Naive B cell (primary cell): ENCODE results near the gene CLNK. TPM values are rescaled to one million over a fixed set of nuclear protein-coding genes. Genes with fewer than 3 reads are reported as not detected.

Experiments used
- ATAC-seq, 2 donors: fragments of 150-1000 bp; cut with Tn5 transposase; 2 replicates each; pipeline ENCODE4 v1.10.0; 2021; ENCODE audit warnings: low read depth in 2 of 2, mild to moderate bottlenecking in 2 of 2, moderate library complexity in 2 of 2
- DNase-seq: peaks from one replicate; pipeline ENCODE4 v3.0.0; 2022
- H3K27ac Mint-ChIP-seq, 6 donors: one replicate each; pipeline ENCODE4 v1.8.0; 2020 to 2022; ENCODE audit warnings: mild to moderate bottlenecking in 6 of 6, mixed read lengths in 6 of 6, moderate library complexity in 5 of 6, inconsistent platforms in 2 of 6
- H3K27me3 Mint-ChIP-seq, 3 donors: one replicate each; pipeline ENCODE4 v1.8.0; 2021 to 2022; ENCODE audit warnings: mixed read lengths in 3 of 3, mild to moderate bottlenecking in 1 of 3
- H3K36me3 Mint-ChIP-seq, 2 donors: one replicate each; pipeline ENCODE4 v1.8.0; 2020 to 2022; ENCODE audit warnings: mixed read lengths in 2 of 2, inconsistent platforms in 1 of 2, mild to moderate bottlenecking in 1 of 2
- H3K4me1 Mint-ChIP-seq, 3 donors: one replicate each; pipeline ENCODE4 v1.8.0; 2020 to 2022; ENCODE audit warnings: mixed read lengths in 3 of 3, inconsistent platforms in 1 of 3, mild to moderate bottlenecking in 1 of 3, moderate library complexity in 1 of 3
- H3K4me3 Mint-ChIP-seq, 8 donors: one replicate each; pipeline ENCODE4 v1.8.0; 2020 to 2022; ENCODE audit warnings: mild to moderate bottlenecking in 8 of 8, mixed read lengths in 8 of 8, moderate library complexity in 8 of 8, inconsistent platforms in 2 of 8
- H3K9me3 Mint-ChIP-seq, 7 donors: one replicate each; pipeline ENCODE4 v1.8.0; 2020 to 2022; ENCODE audit warnings: mixed read lengths in 7 of 7, mild to moderate bottlenecking in 5 of 7, inconsistent platforms in 2 of 7, moderate library complexity in 1 of 7
- polyA plus RNA-seq, 6 donors: library from polyadenylated mRNA; unstranded; fragments of 300-500 nt; fragmentation: Illumina TruSeq; gene quantifications; one replicate each; pipeline ENCODE4 v1.2.3, GENCODE V29; 2021; ENCODE audit warnings: low read depth in 6 of 6

Gene CLNK
- polyA plus RNA-seq, 6 donors from 2014 or later, result 0.69 to 1.3 (median 1.2) TPM; not detected in 1

GRCh38 chr4:10459305-10459704, 225.3 kb downstream of the CLNK start:
- ATAC-seq, result no peak
- Mint-ChIP-seq H3K4me1 (peaks cover 24 to 40% (median 36%) of the 10 kb centered on the region in 3 donors), H3K36me3 (peaks cover 9 to 11% of the 10 kb centered on the region in 2 donors), H3K27ac (no peak overlapping the region), H3K9me3 (peaks cover 0 to 7% (median 4%) of the 10 kb centered on the region in 7 donors), H3K27me3 (peaks cover 37 to 51% (median 41%) of the 10 kb centered on the region in 3 donors), H3K4me3 (peak overlapping the region in 2 of 8 donors; percentile 23 to 90)
- DNase-seq, result no peak

- peak overlapping the region; percentile 41 to 90 (median 84) for H3K4me3 Mint-ChIP-seq
- peak overlapping the region in 3 of 6 donors; percentile 73 to 89 (median 81) for H3K27ac Mint-ChIP-seq
- no peak for ATAC-seq
Measured at GRCh38 chr4:10458177-10458576, 226.4 kb downstream of the CLNK start.

GRCh38 chr4:10457255-10457801, 227.2 kb downstream of the CLNK start, which contains the start of gene ZNF518B:
TSS of gene ZNF518B (minus strand) at chr4:10457426. CDS start at chr4:10446328, 11,098 bp downstream.
- peaks cover 23 to 31% (median 23%) of the 10 kb centered on the region in 3 donors for H3K27me3 Mint-ChIP-seq
- peaks cover 0 to 4% (median 2%) of the 10 kb centered on the region in 7 donors for H3K9me3 Mint-ChIP-seq
- peak within 1 kb of the TSS; percentile 87 to 93 (median 91) for H3K4me3 Mint-ChIP-seq
- DNase-seq (peak; percentile 86), ATAC-seq (peak; percentile 71 to 72)
- H3K36me3 Mint-ChIP-seq, result peaks cover 21 to 25% of the 10 kb centered on the region in 2 donors
- H3K27ac Mint-ChIP-seq, result peak within 1 kb of the TSS; percentile 86 to 98 (median 90)
- H3K4me1 Mint-ChIP-seq, result peaks cover 23 to 45% (median 43%) of the 10 kb centered on the region in 3 donors

More at GRCh38 chr4:10458177-10458576, 226.4 kb downstream of the CLNK start:
- no peak for DNase-seq
- H3K27me3 Mint-ChIP-seq, result peaks cover 31 to 40% (median 32%) of the 10 kb centered on the region in 3 donors
- peaks cover 24 to 46% (median 44%) of the 10 kb centered on the region in 3 donors for H3K4me1 Mint-ChIP-seq
- peaks cover 0 to 7% (median 4%) of the 10 kb centered on the region in 7 donors for H3K9me3 Mint-ChIP-seq
- peaks cover 14 to 21% of the 10 kb centered on the region in 2 donors for H3K36me3 Mint-ChIP-seq

GRCh38 chr4:10456595-10457254, 227.8 kb downstream of the CLNK start:
- Mint-ChIP-seq H3K4me3 (peak overlapping the region; percentile 87 to 93 (median 91)), H3K36me3 (peaks cover 18 to 25% of the 10 kb centered on the region in 2 donors), H3K27me3 (peaks cover 18 to 25% (median 19%) of the 10 kb centered on the region in 3 donors), H3K27ac (peak overlapping the region in 4 of 6 donors; percentile 87 to 98 (median 92)), H3K4me1 (peaks cover 20 to 40% (median 37%) of the 10 kb centered on the region in 3 donors), H3K9me3 (peaks cover 0 to 4% (median 3%) of the 10 kb centered on the region in 7 donors)
- ATAC-seq, result peak; percentile 60 to 61
- DNase-seq, result peak; percentile 55

- peak overlapping the region; percentile 80 to 98 (median 90) for H3K27ac Mint-ChIP-seq
Measured at GRCh38 chr4:10456260-10456594, 228.3 kb downstream of the CLNK start.

DNA sequence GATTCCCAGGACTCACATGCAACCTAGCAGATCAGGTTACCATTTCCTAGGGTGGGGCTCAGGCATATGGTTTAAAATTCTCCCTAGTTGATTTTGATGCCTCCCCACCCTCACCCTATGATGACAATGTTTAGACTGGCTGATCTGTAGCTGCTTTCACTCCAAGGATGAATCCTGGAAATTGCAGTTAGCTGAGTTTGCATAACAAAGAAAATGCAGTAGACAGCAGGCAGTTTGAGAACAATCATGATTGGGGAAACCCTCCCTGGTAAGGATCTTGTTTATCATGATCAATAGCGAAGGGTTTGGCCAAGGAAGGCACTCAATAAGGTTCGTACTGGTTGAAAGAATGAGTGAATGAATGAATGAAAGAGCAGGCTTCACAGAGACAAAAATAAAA, 229.4 kb downstream of the CLNK start:
- peak overlapping the region in 4 of 8 donors; percentile 4 to 93 (median 58) for H3K4me3 Mint-ChIP-seq
- peaks cover 11 to 15% (median 12%) of the 10 kb centered on the region in 3 donors for H3K27me3 Mint-ChIP-seq
- H3K36me3 Mint-ChIP-seq, result peaks cover 22 to 30% of the 10 kb centered on the region in 2 donors
- H3K27ac Mint-ChIP-seq, result peak overlapping the region in 1 of 6 donors; percentile 23
- H3K4me1 Mint-ChIP-seq, result peaks cover 20 to 34% (median 33%) of the 10 kb centered on the region in 3 donors
- DNase-seq (no peak), ATAC-seq (no peak)
- H3K9me3 Mint-ChIP-seq, result peaks cover 0 to 4% (median 3%) of the 10 kb centered on the region in 7 donors

More at GRCh38 chr4:10456260-10456594, 228.3 kb downstream of the CLNK start:
- H3K4me1 Mint-ChIP-seq, result peaks cover 20 to 36% (median 33%) of the 10 kb centered on the region in 3 donors
- DNase-seq, result no peak
- no peak for ATAC-seq
- peaks cover 0 to 4% (median 3%) of the 10 kb centered on the region in 7 donors for H3K9me3 Mint-ChIP-seq
- peak overlapping the region; percentile 87 to 93 (median 91) for H3K4me3 Mint-ChIP-seq
- peaks cover 18 to 23% (median 19%) of the 10 kb centered on the region in 3 donors for H3K27me3 Mint-ChIP-seq
- peaks cover 18 to 25% of the 10 kb centered on the region in 2 donors for H3K36me3 Mint-ChIP-seq

GRCh38 chr4:10454726-10455125, 229.8 kb downstream of the CLNK start:
- H3K4me3 Mint-ChIP-seq, result peak overlapping the region in 3 of 8 donors; percentile 25 to 90 (median 31)
- H3K4me1 Mint-ChIP-seq, result peaks cover 20 to 38% (median 34%) of the 10 kb centered on the region in 3 donors
- H3K27me3 Mint-ChIP-seq, result peaks cover 8 to 12% (median 10%) of the 10 kb centered on the region in 3 donors
- DNase-seq (no peak), ATAC-seq (no peak)
- no peak overlapping the region for H3K27ac Mint-ChIP-seq
- H3K36me3 Mint-ChIP-seq, result peaks cover 26 to 34% of the 10 kb centered on the region in 2 donors
- H3K9me3 Mint-ChIP-seq, result peaks cover 0 to 4% (median 3%) of the 10 kb centered on the region in 7 donors

GRCh38 chr4:10454121-10454520, 230.4 kb downstream of the CLNK start:
- Mint-ChIP-seq H3K4me1 (peaks cover 24 to 42% (median 40%) of the 10 kb centered on the region in 3 donors), H3K36me3 (peaks cover 31 to 40% of the 10 kb centered on the region in 2 donors), H3K9me3 (peaks cover 2 to 6% (median 4%) of the 10 kb centered on the region in 7 donors), H3K4me3 (peak overlapping the region in 3 of 8 donors; percentile 25 to 90 (median 37)), H3K27ac (no peak overlapping the region), H3K27me3 (peaks cover 5 to 8% (median 6%) of the 10 kb centered on the region in 3 donors)
- ATAC-seq (no peak), DNase-seq (no peak)

DNA sequence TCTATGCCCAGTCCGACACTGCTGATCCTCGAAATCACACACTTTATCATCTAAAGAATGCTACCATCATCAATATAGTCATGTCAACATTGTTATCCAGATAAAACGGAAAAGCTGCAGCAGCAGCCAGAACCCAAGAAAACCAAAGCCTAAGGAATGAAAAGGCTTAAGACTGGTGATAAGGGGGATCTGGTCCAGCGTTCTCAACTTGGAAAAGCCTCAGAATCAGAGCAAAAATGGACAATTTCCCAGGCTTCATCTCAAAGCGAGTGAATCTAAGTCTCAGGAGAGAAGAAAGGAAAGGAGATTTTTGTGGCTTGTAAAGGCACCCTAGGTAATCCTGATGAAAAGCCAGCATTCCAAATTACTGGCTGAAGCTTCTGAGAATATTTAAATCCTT, 235.6 kb downstream of the CLNK start:
- Mint-ChIP-seq H3K9me3 (peaks cover 6 to 34% (median 21%) of the 10 kb centered on the region in 7 donors), H3K36me3 (peaks cover 67 to 77% of the 10 kb centered on the region in 2 donors), H3K27ac (no peak overlapping the region), H3K4me1 (peaks cover 10 to 28% (median 20%) of the 10 kb centered on the region in 3 donors), H3K4me3 (no peak overlapping the region), H3K27me3 (no peaks in the 10 kb centered on the region)
- no peak for DNase-seq
- ATAC-seq, result no peak

- H3K27ac Mint-ChIP-seq, result peak overlapping the region in 1 of 6 donors; percentile 73
- no peaks in the 10 kb centered on the region for H3K27me3 Mint-ChIP-seq
- peaks cover 5 to 16% (median 10%) of the 10 kb centered on the region in 3 donors for H3K4me1 Mint-ChIP-seq
- no peak overlapping the region for H3K4me3 Mint-ChIP-seq
- DNase-seq (no peak), ATAC-seq (no peak)
- H3K36me3 Mint-ChIP-seq, result peaks cover 60% of the 10 kb centered on the region in 2 donors
- H3K9me3 Mint-ChIP-seq, result peaks cover 12 to 39% (median 32%) of the 10 kb centered on the region in 7 donors
Measured at GRCh38 chr4:10442976-10443375, 241.6 kb downstream of the CLNK start.

GRCh38 chr4:10441512-10441911, 243.1 kb downstream of the CLNK start:
- H3K27me3 Mint-ChIP-seq, result no peaks in the 10 kb centered on the region
- peaks cover 6 to 34% (median 25%) of the 10 kb centered on the region in 7 donors for H3K9me3 Mint-ChIP-seq
- peaks cover 0 to 8% (median 4%) of the 10 kb centered on the region in 3 donors for H3K4me1 Mint-ChIP-seq
- DNase-seq (no peak), ATAC-seq (no peak)
- no peak overlapping the region for H3K4me3 Mint-ChIP-seq
- peaks cover 46 to 49% of the 10 kb centered on the region in 2 donors for H3K36me3 Mint-ChIP-seq
- H3K27ac Mint-ChIP-seq, result no peak overlapping the region

DNA sequence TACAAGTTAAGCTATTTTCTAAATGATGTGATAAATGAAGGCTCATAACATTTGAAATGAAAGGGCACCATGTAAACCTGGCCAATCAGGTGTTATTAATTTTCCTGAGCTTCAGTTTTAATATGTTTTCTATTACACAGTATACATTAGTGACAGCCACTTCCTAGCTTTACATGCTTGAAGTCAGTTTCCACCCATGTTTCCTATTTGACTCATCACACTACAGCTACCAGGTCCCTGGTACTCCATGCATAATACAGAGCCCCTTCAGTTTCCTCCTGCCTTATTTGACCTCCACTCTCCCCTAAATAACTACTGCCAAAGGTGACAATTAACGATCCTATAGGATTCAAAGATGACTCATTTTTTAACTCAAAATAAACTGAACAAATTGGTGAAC, 245.6 kb downstream of the CLNK start:
- no peaks in the 10 kb centered on the region for H3K27me3 Mint-ChIP-seq
- DNase-seq, result no peak
- peaks cover 0 to 8% (median 4%) of the 10 kb centered on the region in 3 donors for H3K4me1 Mint-ChIP-seq
- no peak overlapping the region for H3K4me3 Mint-ChIP-seq
- no peak for ATAC-seq
- H3K27ac Mint-ChIP-seq, result no peak overlapping the region
- peaks cover 6 to 22% (median 17%) of the 10 kb centered on the region in 7 donors for H3K9me3 Mint-ChIP-seq
- peaks cover 20 to 24% of the 10 kb centered on the region in 2 donors for H3K36me3 Mint-ChIP-seq

DNA sequence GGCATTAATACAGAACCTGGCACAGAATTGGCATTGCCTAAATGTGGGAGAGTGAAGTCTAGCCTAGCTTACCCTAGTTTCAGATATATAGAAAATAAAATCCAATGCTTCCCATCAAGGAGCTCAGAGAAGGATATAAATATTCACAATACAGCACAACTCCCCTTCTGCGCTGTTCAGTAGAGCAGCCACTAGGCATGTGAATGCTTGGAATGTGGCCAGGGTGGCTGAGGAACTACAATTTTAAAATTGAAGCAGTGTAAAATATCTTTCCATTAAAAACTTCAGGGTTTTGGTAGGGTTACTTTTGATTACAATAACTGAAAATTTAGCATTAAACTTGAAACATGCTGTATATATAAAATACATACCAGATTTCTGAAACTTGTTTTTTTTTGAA, 246.8 kb downstream of the CLNK start:
- no peak for ATAC-seq
- Mint-ChIP-seq H3K4me1 (peaks cover 0 to 8% (median 4%) of the 10 kb centered on the region in 3 donors), H3K9me3 (peaks cover 0 to 13% (median 7%) of the 10 kb centered on the region in 7 donors), H3K27ac (no peak overlapping the region), H3K4me3 (no peak overlapping the region), H3K36me3 (peaks cover 9 to 16% of the 10 kb centered on the region in 2 donors), H3K27me3 (no peaks in the 10 kb centered on the region)
- no peak for DNase-seq
